MG63 (cell line): ENCODE data around the gene STK35. TPM values are rescaled to one million over a fixed set of nuclear protein-coding genes. Genes with fewer than 3 reads are reported as not detected.
"Not testable (repeated sequence)": the region's sequence is repeated elsewhere in the genome, so short reads cannot be mapped to it uniquely, and the experiment has no call there.

Experiments
- DNase-seq: peaks from one replicate; pipeline ENCODE4 v3.0.0-alpha.2; 2020
- H3K27me3 ChIP-seq: fragments of 250-450 bp; sonication (Bioruptor Pico); 2 replicates; pipeline ENCODE4 v1.5.1; 2020; ENCODE audit warnings: mild to moderate bottlenecking, moderate library complexity
- H3K36me3 ChIP-seq: fragments of 250-450 bp; sonication (Bioruptor Pico); 2 replicates; pipeline ENCODE4 v1.5.1; 2020; ENCODE audit warnings: mild to moderate bottlenecking, moderate library complexity
- H3K4me3 ChIP-seq: fragments of 250-450 bp; sonication (Bioruptor Pico); 2 replicates; pipeline ENCODE4 v1.5.1; 2020; ENCODE audit warnings: mild to moderate bottlenecking, moderate library complexity
- H3K9me3 ChIP-seq: fragments of 250-450 bp; sonication (Bioruptor Pico); 2 replicates; pipeline ENCODE4 v1.5.1; 2020; ENCODE audit warnings: mild to moderate bottlenecking, moderate library complexity
- total RNA-seq: library from RNA; depleted of rRNA; stranded (reverse); fragments of >200 nt; shearing (Covaris generic); gene quantifications from 2 replicates; pipeline ENCODE4 v1.2.3, GENCODE V29; 2014; ENCODE audit warnings: low replicate concordance; rRNA removed

STK35 gene
- total RNA-seq, 1 experiment from 2014 or later: 7.6 TPM

DNA sequence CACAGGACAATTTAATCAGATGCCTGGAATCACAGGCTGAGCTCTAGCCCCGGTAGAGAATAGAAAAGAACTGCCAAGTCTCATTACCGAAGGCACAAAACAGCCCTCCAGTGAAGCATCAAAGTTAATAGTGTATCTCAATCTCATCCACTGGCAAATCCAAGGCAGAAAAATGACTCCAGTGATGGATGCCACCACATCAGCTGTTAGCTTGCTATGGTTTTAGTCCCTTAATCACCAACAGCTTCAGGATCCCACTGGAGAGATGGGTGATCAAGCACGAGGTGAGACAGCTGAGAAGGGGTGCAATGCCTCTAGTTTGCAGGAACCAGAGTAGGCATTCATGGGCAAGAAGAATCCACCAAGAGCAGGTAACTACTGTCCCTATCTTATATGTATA lies 81.8 kb downstream of the STK35 start:
- Histone ChIP-seq H3K27me3 (no peaks in the 10 kb centered on the region), H3K9me3 (peaks cover 4% of the 10 kb centered on the region; the same call in 1 of the 2 replicates), H3K36me3 (no peaks in the 10 kb centered on the region), H3K4me3 (no peak overlapping the region)
- no peak for DNase-seq

DNA sequence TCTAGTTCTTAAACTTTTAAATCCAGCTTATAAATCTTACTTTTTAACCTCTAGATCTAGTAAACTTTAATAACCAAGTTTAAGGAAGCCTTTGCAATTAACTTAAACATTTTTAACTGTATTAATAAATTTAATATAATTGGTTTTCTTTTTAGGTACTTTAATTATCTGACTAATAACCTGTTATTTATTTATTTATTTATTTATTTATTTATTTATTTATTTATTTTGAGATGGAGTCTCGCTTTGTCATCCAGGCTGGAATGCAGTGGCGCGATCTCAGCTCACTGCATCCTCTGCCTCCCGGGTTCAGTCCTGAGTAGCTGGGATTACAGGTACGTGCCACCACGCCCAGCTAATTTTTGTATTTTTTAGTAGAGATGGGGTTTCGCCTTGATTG lies 83.3 kb downstream of the STK35 start:
- not testable (repeated sequence) for H3K36me3 ChIP-seq, H3K4me3 ChIP-seq, DNase-seq, H3K9me3 ChIP-seq, H3K27me3 ChIP-seq

DNA sequence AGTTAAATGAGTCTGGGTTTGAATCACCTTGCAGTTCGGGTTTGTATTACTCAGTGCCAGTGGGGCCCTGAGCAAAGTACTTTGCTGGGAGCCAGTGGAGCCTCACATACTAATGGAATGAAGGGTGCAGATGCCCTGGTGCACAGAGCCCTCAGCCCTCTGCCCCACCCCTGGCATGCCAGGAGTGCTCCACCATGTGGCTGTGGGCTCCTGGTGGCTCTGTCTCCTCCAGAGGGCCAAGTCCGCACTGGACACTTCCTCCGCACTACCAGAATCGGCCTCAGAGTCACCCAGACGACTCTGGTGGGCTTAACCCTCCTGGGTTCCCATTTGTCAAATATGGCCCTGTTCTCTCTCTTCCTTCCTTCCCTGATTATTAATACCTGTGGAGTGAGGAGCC lies 94.0 kb downstream of the STK35 start:
- Histone ChIP-seq H3K27me3 (no peaks in the 10 kb centered on the region), H3K9me3 (no peaks in the 10 kb centered on the region), H3K36me3 (no peaks in the 10 kb centered on the region), H3K4me3 (no peak overlapping the region)
- DNase-seq: no peak

DNA sequence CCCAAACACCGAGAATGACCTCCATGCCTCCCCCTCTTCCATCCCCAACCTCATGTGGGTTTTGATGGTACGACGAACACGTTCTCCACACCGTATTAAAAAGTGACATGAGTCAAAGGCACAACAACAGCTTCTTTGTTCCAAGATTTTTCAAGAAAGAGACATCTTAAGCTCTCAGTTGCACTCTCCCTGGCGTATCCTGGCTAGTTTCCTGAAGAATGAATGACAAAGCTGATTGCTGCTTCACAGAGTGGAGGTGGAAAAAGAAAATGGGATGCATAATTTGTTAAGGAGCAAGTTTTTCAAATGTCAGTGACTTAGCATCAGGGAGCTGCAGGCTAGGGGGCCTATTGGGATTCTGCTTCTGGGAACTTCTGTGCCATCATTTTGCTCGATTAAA lies 95.5 kb downstream of the STK35 start:
- Histone ChIP-seq H3K9me3 (no peaks in the 10 kb centered on the region), H3K4me3 (no peak overlapping the region), H3K27me3 (no peaks in the 10 kb centered on the region), H3K36me3 (no peaks in the 10 kb centered on the region)
- no peak for DNase-seq

Other genes with a start within 250 kb of the STK35 start
- gene SIRPA, start 206.4 kb upstream of the STK35 start, total RNA-seq: 37.7 and 38.1 TPM in 2 replicates
- gene PDYN, start 107.8 kb upstream of the STK35 start, total RNA-seq: not detected in 2 replicates
- gene TGM3, start 194.2 kb downstream of the STK35 start, total RNA-seq: not detected in 2 replicates